SKM-1 treated with dmso at 0.1 percent for 144 hours (cell line): ENCODE data around the gene LRRN3.

Experiments used
- DNase-seq: peaks from one replicate; lab custom pipeline; 2025; ENCODE audit not compliant: unreplicated experiment; lab: John Stamatoyannopoulos, UW

The LRRN3 gene

GRCh38 chr7:111103678-111104274 lies 12.8 kb downstream of the LRRN3 start:
- no peak for DNase-seq

GRCh38 chr7:111104710-111105109 lies 13.8 kb downstream of the LRRN3 start:
- no peak for DNase-seq

DNA sequence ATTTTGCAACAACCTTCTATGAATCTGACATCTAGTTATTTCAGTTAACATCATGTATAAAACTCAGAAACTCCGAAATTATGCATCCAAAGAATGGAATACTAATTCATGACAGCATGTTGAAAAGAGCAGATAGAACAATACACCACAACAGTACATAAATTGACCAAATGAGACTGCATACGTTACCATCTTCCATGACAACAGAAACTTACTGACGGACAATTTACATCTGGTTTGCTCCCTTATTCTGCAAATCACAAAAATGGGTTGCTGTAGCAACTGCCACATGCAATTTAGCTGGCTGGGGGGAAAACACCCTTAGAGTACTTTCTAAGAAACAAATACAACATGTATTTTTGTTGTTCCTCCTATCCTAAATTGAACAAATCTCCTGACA lies 14.3 kb downstream of the LRRN3 start:
- DNase-seq: no peak

- no peak for DNase-seq
Observed at GRCh38 chr7:111107579-111107978, 16.7 kb downstream of the LRRN3 start.

DNA sequence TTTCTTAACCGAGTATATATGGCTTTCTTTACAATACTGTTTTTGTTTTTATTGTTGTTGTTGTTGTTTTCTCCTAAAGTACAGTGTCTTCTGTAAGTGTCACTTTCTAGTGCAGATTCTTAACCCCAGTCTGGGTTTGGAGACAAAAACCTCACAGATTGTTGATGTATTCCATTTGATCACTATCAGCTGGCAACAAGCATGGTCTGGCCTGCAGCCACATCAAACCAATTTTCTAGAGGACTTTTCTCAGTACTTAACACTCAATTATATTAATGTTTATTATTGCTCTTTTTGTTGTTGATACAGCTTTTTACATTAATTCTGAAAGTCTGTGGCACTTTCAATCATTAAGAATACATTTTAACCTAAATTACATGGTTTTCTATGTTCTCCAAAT lies 17.1 kb downstream of the LRRN3 start:
- DNase-seq: no peak

GRCh38 chr7:111108496-111108895 lies 17.6 kb downstream of the LRRN3 start:
- no peak for DNase-seq

DNA sequence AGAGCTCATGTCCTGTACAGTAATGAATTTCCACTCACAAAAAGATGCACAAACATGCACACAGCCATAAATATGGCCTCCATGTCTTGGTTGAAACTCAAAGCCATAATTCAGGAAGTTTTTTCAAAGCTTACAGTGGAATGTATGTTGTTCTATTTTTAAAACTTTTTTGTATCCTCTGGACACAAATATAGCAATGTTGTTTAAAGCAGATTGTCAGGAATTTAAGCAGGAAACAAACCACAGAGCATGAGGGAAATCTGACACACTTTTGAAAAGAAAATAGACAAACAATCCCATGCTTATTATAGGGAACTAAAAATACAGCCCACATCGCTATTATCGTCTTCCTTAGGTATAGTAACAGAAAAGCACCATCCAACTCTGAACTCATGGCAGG lies 21.5 kb downstream of the LRRN3 start:
- DNase-seq: no peak

DNA sequence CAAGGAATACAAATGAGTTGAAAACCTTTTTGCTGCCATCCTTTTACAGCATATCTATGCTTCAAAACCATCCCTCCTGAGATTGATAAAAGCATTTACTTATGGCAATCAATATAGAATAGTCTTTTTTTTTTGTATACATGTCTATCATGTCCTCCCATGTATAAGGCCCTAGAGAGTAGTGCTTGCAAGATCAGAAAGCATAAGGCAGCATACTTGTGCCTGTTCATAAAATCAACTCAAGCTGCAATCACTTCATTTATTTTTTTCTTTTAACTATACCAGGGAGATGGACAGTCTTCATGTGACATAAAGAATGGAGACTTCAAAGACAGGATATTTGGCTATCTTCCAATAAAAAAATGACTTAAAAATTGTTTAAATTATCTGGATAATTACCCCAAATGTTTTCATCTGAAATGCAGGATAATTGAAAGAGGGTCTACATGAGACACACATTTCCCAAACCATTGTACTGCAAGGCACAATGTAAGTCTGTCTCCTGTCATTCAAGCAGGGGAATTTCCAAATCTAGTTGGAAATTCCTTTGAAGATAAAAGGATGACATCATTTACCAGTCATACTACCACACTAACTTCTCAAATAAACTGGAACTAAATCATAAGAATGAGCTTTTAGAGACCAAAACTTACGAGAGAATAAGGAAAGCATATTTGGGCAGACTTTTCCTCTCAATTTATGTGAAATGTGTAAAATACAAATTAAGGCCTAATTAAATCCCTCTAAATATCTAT lies 22.5 kb downstream of the LRRN3 start:
- DNase-seq: no peak

- no peak for DNase-seq
Observed at GRCh38 chr7:111115966-111116365, 25.0 kb downstream of the LRRN3 start.

- no peak for DNase-seq
Observed at GRCh38 chr7:111126987-111127386, 36.1 kb downstream of the LRRN3 start.

DNA sequence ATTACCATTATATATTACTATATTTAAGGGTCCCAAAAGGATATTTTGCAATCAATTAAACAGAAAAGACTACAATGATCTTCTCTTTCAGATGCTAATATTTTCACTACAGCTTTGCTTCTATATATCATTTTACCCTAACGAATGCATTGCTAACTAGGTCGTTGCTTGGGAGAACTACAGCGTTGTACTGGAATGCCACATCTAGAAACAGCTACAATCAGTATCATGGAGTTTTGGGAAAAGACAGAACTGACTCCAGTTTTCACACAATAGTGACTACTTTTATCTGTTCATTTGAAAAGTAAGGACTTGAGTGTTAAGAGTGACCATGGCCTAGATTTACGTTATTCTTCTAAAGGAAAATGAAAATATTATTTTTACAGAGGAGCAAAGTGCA lies 38.5 kb downstream of the LRRN3 start:
- no peak for DNase-seq

DNA sequence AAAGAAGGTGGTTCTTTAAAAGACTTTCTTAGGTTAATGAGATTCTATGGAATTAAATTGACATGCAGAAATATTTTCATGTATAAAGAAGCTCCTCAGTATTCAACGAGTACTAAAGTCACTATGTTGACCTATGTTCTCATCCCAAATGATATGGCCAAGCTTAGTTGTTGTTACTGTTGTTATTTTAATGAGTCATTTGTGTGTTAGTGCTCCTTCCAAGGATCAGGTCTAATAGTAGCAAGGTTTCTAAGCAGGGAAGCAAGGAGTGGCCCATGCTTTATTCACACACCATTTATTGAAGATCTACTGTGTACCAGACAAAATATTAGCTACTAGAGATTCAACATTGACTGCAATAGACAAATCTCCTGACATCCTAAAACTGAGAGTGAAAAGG lies 41.9 kb downstream of the LRRN3 start:
- DNase-seq: no peak

GRCh38 chr7:111137296-111138192 lies 46.6 kb downstream of the LRRN3 start:
- DNase-seq: no peak

DNA sequence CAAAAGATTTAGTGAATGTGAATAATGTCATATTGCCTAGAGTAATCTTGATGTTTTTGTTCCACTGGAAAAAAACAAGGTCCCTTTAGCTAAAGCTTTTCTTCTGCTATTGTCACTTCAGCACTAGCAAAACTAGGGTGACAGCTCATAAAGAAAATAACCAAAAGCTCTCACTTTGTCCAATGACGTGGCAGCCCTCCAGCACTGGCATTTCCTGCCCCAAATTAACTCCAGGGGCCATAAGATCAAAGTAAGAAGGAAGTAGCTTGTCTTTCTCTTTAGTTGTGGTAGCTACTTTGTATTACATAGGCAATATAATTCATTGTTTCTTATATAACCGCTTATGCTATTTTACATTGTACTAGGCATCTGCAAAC lies 47.3 kb downstream of the LRRN3 start:
- DNase-seq: peak; percentile 11

GRCh38 chr7:111138586-111138985 lies 47.7 kb downstream of the LRRN3 start:
- DNase-seq: no peak

DNA sequence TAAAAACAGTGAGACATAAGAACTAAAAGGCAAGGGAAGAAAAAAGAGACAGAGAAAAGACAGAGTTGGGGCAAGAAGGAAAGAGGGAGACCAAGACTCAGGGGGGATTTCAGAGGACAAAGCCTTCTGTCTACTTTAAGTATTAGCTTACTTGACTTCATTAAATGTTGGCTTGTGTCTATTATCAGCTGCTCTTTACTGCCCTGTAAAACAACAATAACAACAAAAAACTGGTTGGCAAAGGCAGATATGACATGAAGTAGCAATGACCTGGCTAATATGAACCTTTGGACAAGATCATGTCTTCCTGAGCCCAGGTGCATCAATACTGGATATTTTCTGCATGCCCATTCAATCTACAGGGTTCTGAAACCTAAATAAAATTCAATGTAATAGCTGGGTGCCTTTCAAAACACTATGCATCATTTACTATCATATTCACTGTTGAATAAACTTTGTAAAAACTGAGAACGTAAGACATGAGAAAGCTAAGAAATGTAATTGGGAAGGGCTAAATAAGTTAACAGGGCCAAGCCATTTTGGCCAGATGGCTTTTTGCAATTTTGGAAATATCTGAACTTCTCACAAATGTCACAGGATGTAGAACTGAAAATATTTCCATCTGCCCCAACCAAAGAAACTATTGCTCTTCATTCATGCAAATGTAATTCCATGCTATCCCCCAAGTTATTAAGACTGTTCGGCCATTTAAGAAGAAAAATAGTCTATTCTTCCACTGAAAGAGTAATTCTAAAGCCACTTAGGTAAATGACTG lies 49.4 kb downstream of the LRRN3 start:
- DNase-seq: no peak

DNA sequence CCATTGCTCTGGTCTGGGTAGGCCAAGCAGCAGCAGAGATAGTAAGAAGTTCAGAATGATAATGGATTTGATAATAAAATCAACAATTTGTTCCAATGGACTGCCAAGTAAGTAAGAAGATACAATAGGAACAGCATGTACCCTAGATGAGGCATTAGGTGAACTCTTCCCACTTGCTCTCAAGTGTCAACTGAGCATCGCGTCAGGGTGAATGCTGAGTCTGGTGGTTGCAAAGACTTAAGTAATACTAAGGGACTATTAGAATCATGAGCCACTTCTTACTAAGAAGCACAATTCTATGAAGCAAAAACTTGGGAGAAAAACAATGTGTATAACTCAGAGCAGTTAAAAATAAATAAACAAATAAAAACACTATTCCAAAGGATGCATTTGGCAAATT lies 54.5 kb downstream of the LRRN3 start:
- DNase-seq: no peak

DNA sequence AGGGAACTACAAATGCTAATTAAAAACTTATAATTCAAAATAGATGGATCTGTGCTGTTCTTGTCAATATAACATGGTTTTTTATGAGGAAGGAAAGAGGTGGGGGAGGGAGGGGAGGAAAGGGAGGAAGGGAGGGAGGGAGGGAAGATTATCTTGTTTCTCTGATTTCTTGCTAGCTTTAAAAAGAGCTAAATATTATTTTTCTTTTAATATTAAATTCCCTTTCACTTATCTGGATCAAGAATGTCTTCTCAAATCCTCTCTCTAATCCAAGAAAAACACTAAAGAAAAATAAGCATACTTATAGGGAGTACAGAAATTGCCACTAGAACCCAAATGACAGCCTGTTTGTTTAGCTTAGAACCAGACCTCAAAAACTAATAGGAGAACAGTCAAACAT lies 55.2 kb downstream of the LRRN3 start:
- no peak for DNase-seq

GRCh38 chr7:111147708-111148533 lies 57.0 kb downstream of the LRRN3 start:
- no peak for DNase-seq

GRCh38 chr7:111150709-111151108 lies 59.8 kb downstream of the LRRN3 start:
- no peak for DNase-seq
